GM19035 (cell line): ENCODE data around the gene ABCA10.
"Not testable (repeated sequence)": the region's sequence is repeated elsewhere in the genome, so short reads cannot be mapped to it uniquely, and the experiment has no call there.

Experiments used
- ATAC-seq: cut with Tn5 transposase; IDR thresholded peaks from one replicate; pipeline ENCODE4 v1.9.1; 2021; ENCODE audit not compliant: unreplicated experiment

The ABCA10 gene

GRCh38 chr17:69231521-69231920 lies 2.9 kb upstream of the ABCA10 start:
- ATAC-seq = no peak

- no peak for ATAC-seq
These were observed 2.3 kb upstream of the ABCA10 start for GRCh38 chr17:69230939-69231338.

- no peak for ATAC-seq
These were observed 606 bp downstream of the ABCA10 start for GRCh38 chr17:69228018-69228417.

GRCh38 chr17:69227541-69227940 lies 1.1 kb downstream of the ABCA10 start:
- ATAC-seq = no peak

- peak; percentile 76 for ATAC-seq
These were observed 4.8 kb downstream of the ABCA10 start for GRCh38 chr17:69223809-69224208.

GRCh38 chr17:69222707-69223258 lies 5.8 kb downstream of the ABCA10 start:
- ATAC-seq = no peak

GRCh38 chr17:69220098-69220497 lies 8.5 kb downstream of the ABCA10 start:
- ATAC-seq = no peak

- no peak for ATAC-seq
These were observed 9.6 kb downstream of the ABCA10 start for GRCh38 chr17:69218986-69219385.

GRCh38 chr17:69213059-69213813 lies 15.4 kb downstream of the ABCA10 start:
- ATAC-seq = no peak

- ATAC-seq = no peak
These were observed 20.0 kb downstream of the ABCA10 start for GRCh38 chr17:69208640-69209039.

GRCh38 chr17:69207151-69207550 lies 21.5 kb downstream of the ABCA10 start:
- ATAC-seq = no peak

- no peak for ATAC-seq
These were observed 30.4 kb downstream of the ABCA10 start for GRCh38 chr17:69198238-69198637.

- ATAC-seq = not testable (repeated sequence)
These were observed 32.4 kb downstream of the ABCA10 start for GRCh38 chr17:69196105-69196653.

- no peak for ATAC-seq
These were observed 35.9 kb downstream of the ABCA10 start for GRCh38 chr17:69192754-69193153.

- ATAC-seq = no peak
These were observed 39.8 kb downstream of the ABCA10 start for GRCh38 chr17:69188796-69189195.

GRCh38 chr17:69188064-69188463 lies 40.6 kb downstream of the ABCA10 start:
- no peak for ATAC-seq

GRCh38 chr17:69187294-69187693 lies 41.3 kb downstream of the ABCA10 start:
- ATAC-seq = no peak

GRCh38 chr17:69179227-69179952 lies 49.2 kb downstream of the ABCA10 start:
- ATAC-seq = no peak

- no peak for ATAC-seq
These were observed 52.2 kb downstream of the ABCA10 start for GRCh38 chr17:69176457-69176795.

GRCh38 chr17:69175625-69176456 lies 52.8 kb downstream of the ABCA10 start:
- no peak for ATAC-seq

GRCh38 chr17:69175262-69175624 lies 53.4 kb downstream of the ABCA10 start:
- no peak for ATAC-seq
